ENCODE data around the gene AUP1. TPM values are rescaled to one million over a fixed set of nuclear protein-coding genes. Genes with fewer than 3 reads are reported as not detected.
A peak's percentile ranks its signal among the peaks of the same experiment; 100 is the strongest.

Gene AUP1
- total and polyA plus RNA-seq, 9 of the 15 experiments (the other 6 are each of a cell fraction or from before 2014, with no cell fraction given) = 70.7 to 245 (median 165) TPM

DNA sequence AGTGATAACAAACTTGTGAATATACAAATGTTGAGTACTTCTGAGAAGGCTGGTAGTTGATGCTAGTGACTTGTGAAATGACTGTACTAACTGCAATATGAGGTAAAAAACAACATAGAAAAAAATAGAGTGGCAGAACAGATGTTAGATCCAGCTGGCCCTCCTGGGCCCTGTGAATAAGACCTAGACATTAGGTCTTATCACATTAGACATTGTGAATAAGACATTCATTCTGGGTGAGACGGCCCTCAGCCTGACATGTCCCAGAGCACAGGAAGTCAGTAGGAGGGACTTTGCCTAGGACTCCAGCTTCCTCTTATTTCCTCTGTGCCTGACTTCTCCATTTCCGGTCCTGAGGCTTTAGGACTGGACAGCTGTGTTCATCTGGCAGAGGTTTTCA is 47.9 kb upstream of the AUP1 start:
- H3K27ac ChIP-seq (ENCODE audit: extremely low read depth, low read depth, low read length) = no peak overlapping the region
- H3K9me1 ChIP-seq (ENCODE audit: control insufficient read depth, insufficient read depth, low read length) = no peaks in the 10 kb centered on the region
- H3K4me3 ChIP-seq = no peak overlapping the region
- no peaks in the 10 kb centered on the region for H3K79me2 ChIP-seq (ENCODE audit: control insufficient read depth, insufficient read depth, low read length)
- FAIRE-seq (no peak), DNase-seq (ENCODE audit: extremely low read depth in 1 of 4, low spot score in 3 of 4) (peak in 1 of 4 experiments; percentile 45), ATAC-seq (peak; percentile 67)
- intact Hi-C loops (cut with micrococcal nuclease) (no loop called here), in situ Hi-C loops (cut with MboI) (no loop called here)
- POLR2A ChIA-PET = interaction anchor here (0.9 to 2.8 kb wide), 5 partner anchors 8 to 102 kb away, joined by 3 to 13 read pairs (median 4); partner anchors contain the start of genes AUP1 and HTRA2
- no peaks in the 10 kb centered on the region for H3K36me3 ChIP-seq (ENCODE audit: control insufficient read depth, insufficient read depth, low read length)
- CTCF ChIA-PET (ENCODE audit: low intra/inter-chr PET ratio) = no interaction called here
- WGBS (ENCODE audit: insufficient coverage, low coverage, missing lambda C conversion rate) = 23% methylated on average over 2 of the region's 2 CpGs
- H3K9ac ChIP-seq (ENCODE audit: insufficient read depth in 1 of 2, low read depth in 2 of 2, low read length in 2 of 2) = no peak overlapping the region
- no TSS peak for BruUV-seq (replicated peaks)
- no peak overlapping the region for H3K4me2 ChIP-seq (ENCODE audit: insufficient read depth, low read length)
- no peaks in the 10 kb centered on the region for H4K20me1 ChIP-seq (replicated peaks; ENCODE audit: control insufficient read depth, insufficient read depth, low read length)
- H3K27me3 ChIP-seq (ENCODE audit: control insufficient read depth in 2 of 2, insufficient read depth in 2 of 2, low read length in 2 of 2) = no peaks in the 10 kb centered on the region
- peak overlapping the region; percentile 67 for H2AFZ ChIP-seq (ENCODE audit: low read depth, low read length)
- peaks cover 0 to 42% of the 10 kb centered on the region in 2 experiments; a peak in 4 of 5 replicates for H3K4me1 ChIP-seq (replicated peaks in 1 of 2; ENCODE audit: control insufficient read depth in 2 of 2, insufficient read depth in 2 of 2, low read length in 2 of 2)
- no peaks in the 10 kb centered on the region for H3K9me3 ChIP-seq (replicated peaks; ENCODE audit: control insufficient read depth, insufficient read depth, low read depth, low read length)
- 0 out of 2 replicates have a peak, but pooled peaks have one; percentile 20 for TF ChIP-seq ETV1 (tag; conservative IDR thresholded peaks at IDR 0.05; ENCODE audit: low read depth)
- TF ChIP-seq PTRF (tag; IDR thresholded peaks at IDR 0.05) = no peak
- TF ChIP-seq, protein P1, sequence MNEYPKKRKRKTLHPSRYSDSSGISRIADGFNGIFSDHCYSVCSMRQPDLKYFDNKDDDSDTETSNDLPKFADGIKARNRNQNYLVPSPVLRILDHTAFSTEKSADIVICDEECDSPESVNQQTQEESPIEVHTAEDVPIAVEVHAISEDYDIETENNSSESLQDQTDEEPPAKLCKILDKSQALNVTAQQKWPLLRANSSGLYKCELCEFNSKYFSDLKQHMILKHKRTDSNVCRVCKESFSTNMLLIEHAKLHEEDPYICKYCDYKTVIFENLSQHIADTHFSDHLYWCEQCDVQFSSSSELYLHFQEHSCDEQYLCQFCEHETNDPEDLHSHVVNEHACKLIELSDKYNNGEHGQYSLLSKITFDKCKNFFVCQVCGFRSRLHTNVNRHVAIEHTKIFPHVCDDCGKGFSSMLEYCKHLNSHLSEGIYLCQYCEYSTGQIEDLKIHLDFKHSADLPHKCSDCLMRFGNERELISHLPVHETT (CRISPR knock-in tag; conservative IDR thresholded peaks at IDR 0.05 in 1 of 2, IDR thresholded peaks at IDR 0.05 in 1 of 2) = peak in 1 of 2 experiments; percentile 36; a peak in 1 of 4 replicates
- peak; percentile 67; the same call in 1 of the 2 replicates for TF ChIP-seq GABPB1 (CRISPR knock-in tag; IDR thresholded peaks at IDR 0.05)
- TF ChIP-seq SPI1 (IDR thresholded peaks at IDR 0.05; ENCODE audit: borderline replicate concordance, low read depth, low read length) = peak; percentile 82
- TF ChIP-seq, protein P2, sequence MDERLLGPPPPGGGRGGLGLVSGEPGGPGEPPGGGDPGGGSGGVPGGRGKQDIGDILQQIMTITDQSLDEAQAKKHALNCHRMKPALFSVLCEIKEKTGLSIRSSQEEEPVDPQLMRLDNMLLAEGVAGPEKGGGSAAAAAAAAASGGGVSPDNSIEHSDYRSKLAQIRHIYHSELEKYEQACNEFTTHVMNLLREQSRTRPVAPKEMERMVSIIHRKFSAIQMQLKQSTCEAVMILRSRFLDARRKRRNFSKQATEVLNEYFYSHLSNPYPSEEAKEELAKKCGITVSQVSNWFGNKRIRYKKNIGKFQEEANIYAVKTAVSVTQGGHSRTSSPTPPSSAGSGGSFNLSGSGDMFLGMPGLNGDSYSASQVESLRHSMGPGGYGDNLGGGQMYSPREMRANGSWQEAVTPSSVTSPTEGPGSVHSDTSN (CRISPR knock-in tag; IDR thresholded peaks at IDR 0.05; ENCODE audit: low read depth) = no peak
- TF ChIP-seq, protein P2 (tag; conservative IDR thresholded peaks at IDR 0.05; ENCODE audit: low read depth) = 0 out of 2 replicates have a peak, but pooled peaks have one; percentile 22
- TF ChIP-seq ZNF589 (CRISPR knock-in tag; IDR thresholded peaks at IDR 0.05; ENCODE audit: low read depth) = peak; percentile 54; the same call in 1 of the 2 replicates
- TF ChIP-seq, protein P3, sequence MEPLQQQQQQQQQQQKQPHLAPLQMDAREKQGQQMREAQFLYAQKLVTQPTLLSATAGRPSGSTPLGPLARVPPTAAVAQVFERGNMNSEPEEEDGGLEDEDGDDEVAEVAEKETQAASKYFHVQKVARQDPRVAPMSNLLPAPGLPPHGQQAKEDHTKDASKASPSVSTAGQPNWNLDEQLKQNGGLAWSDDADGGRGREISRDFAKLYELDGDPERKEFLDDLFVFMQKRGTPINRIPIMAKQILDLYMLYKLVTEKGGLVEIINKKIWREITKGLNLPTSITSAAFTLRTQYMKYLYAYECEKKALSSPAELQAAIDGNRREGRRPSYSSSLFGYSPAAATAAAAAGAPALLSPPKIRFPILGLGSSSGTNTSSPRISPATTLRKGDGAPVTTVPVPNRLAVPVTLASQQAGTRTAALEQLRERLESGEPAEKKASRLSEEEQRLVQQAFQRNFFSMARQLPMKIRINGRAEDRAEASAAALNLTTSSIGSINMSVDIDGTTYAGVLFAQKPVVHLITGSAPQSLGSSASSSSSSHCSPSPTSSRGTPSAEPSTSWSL (CRISPR knock-in tag; IDR thresholded peaks at IDR 0.05; ENCODE audit: borderline replicate concordance) = no peak
- no peak for TF ChIP-seq ELF1 (tag; IDR thresholded peaks at IDR 0.05)

Data from K562 (cell line).